Muscle of back (tissue), 11 donors: Measurements from ENCODE around the gene XRCC6. TPM values are rescaled to one million over a fixed set of nuclear protein-coding genes. Genes with fewer than 3 reads are reported as not detected.
A peak's percentile ranks its signal among the peaks of the same experiment; 100 is the strongest.
"Not testable (repeated sequence)": the region's sequence is repeated elsewhere in the genome, so short reads cannot be mapped to it uniquely, and the experiment has no call there.

ENCODE experiments used
- DNase-seq, 3 donors: peaks; one replicate each; pipeline versions ENCODE4 v3.0.0 to v3.0.0-alpha.2; 2013
- polyA plus RNA-seq, 10 donors: library from polyadenylated mRNA; unstranded; fragments of 120-200 nt; gene quantifications; one replicate each; pipeline ENCODE4 v1.2.1, GENCODE V29; 2013; ENCODE audit not compliant: insufficient read length in 10 of 10

Gene XRCC6
- polyA plus RNA-seq, 10 donors: 193 to 254 (median 220) TPM

GRCh38 chr22:41596776-41597634 lies 24.1 kb upstream of the XRCC6 start:
- peak in 1 of 3 donors; percentile 55 for DNase-seq

- DNase-seq: no peak
These were observed 23.5 kb upstream of the XRCC6 start for GRCh38 chr22:41597635-41597953.

- DNase-seq: peak in 1 of 3 donors; percentile 49
These were observed 23.0 kb upstream of the XRCC6 start for GRCh38 chr22:41598081-41598480.

GRCh38 chr22:41598891-41599635 lies 22.0 kb upstream of the XRCC6 start:
- no peak for DNase-seq

GRCh38 chr22:41600976-41601375 lies 20.1 kb upstream of the XRCC6 start:
- no peak for DNase-seq

GRCh38 chr22:41603873-41604332 lies 17.2 kb upstream of the XRCC6 start:
- no peak for DNase-seq

- DNase-seq: no peak
These were observed 12.7 kb upstream of the XRCC6 start for GRCh38 chr22:41608386-41608785.

GRCh38 chr22:41612603-41613306 lies 8.3 kb upstream of the XRCC6 start:
- DNase-seq: no peak

GRCh38 chr22:41613456-41613855 lies 7.6 kb upstream of the XRCC6 start:
- DNase-seq: no peak

- DNase-seq: peak in 1 of 3 donors; percentile 28
These were observed 1.0 kb upstream of the XRCC6 start for GRCh38 chr22:41619979-41620588.

GRCh38 chr22:41620589-41621098 lies 451 bp upstream of the XRCC6 start, which contains the start of gene DESI1:
DESI1 (minus strand) TSS chr22:41621043; CDS start chr22:41620839, 204 bp downstream.
- DNase-seq: no peak

GRCh38 chr22:41621911-41622179 lies 750 bp downstream of the XRCC6 start:
- DNase-seq: no peak

GRCh38 chr22:41625577-41625976 lies 4.5 kb downstream of the XRCC6 start:
- DNase-seq: no peak

- not testable (repeated sequence) for DNase-seq
These were observed 10.0 kb downstream of the XRCC6 start for GRCh38 chr22:41631115-41631514.

GRCh38 chr22:41631615-41632014 lies 10.5 kb downstream of the XRCC6 start:
- not testable (repeated sequence) for DNase-seq

GRCh38 chr22:41634610-41635009 lies 13.5 kb downstream of the XRCC6 start:
- DNase-seq: not testable (repeated sequence)

- DNase-seq: no peak
These were observed 15.4 kb downstream of the XRCC6 start for GRCh38 chr22:41636467-41636866.

GRCh38 chr22:41637623-41638022 lies 16.5 kb downstream of the XRCC6 start:
- not testable (repeated sequence) for DNase-seq

- DNase-seq: no peak
These were observed 17.0 kb downstream of the XRCC6 start for GRCh38 chr22:41638124-41638523.

- no peak for DNase-seq
These were observed 17.7 kb downstream of the XRCC6 start for GRCh38 chr22:41638748-41639147.

- DNase-seq: no peak
These were observed 20.8 kb downstream of the XRCC6 start for GRCh38 chr22:41641854-41642253.
